B cell (primary cell): ENCODE results near the gene STK11. TPM values are rescaled to one million over a fixed set of nuclear protein-coding genes. Genes with fewer than 3 reads are reported as not detected.
A peak's percentile ranks its signal among the peaks of the same experiment; 100 is the strongest.

Experiments
- ATAC-seq: fragments of 200-7000 bp; cut with Tn5 transposase; one replicate; pipeline ENCODE4 v1.10.0; 2021; ENCODE audit warnings: low read depth, mild to moderate bottlenecking, moderate number of reproducible peaks, moderate library complexity
- CTCF ChIA-PET: fragments of 350-600 bp; sonication (Branson Sonifier 250); formaldehyde crosslinking; loops from one replicate; lab custom pipeline; 2021; ENCODE audit warnings: antibody characterized with exemption, inconsistent platforms; lab: Charles Lee
- POLR2A ChIA-PET: fragments of 350-600 bp; sonication (Branson Sonifier 250); formaldehyde crosslinking; loops from one replicate; lab custom pipeline; 2021; ENCODE audit warnings: antibody characterized with exemption; lab: Charles Lee
- DNase-seq: peaks from one replicate; pipeline ENCODE4 v3.0.0; 2013
- H2AFZ ChIP-seq: 2 replicates; pipeline ENCODE4 v1.6.1; 2012; ENCODE audit warnings: mild to moderate bottlenecking, low read depth, low read length; ENCODE audit not compliant: insufficient read depth, poor library complexity, severe bottlenecking
- H3K27ac ChIP-seq, 2 donors: 1 replicate in 1 of 2; 2 replicates in 1 of 2; pipeline ENCODE4 v1.5.1; 2012 to 2013; ENCODE audit warnings: low read length in 2 of 2, mild to moderate bottlenecking in 2 of 2, moderate library complexity in 1 of 2
- H3K27me3 ChIP-seq, 4 experiments: fragments of 200-600 bp in 1 of 4; sonication (generic) in 1 of 4; replicated peaks in 1 of 4; 1 replicate in 2 of 4; 2 replicates in 2 of 4; pipeline versions ENCODE4 v1.6.1 to v1.7.0; 2013 to 2016; ENCODE audit warnings: low read length in 3 of 4, mild to moderate bottlenecking in 2 of 4, mixed read lengths in 1 of 4, moderate library complexity in 1 of 4; ENCODE audit not compliant: insufficient read depth in 4 of 4, control insufficient read depth in 3 of 4; ENCODE audit errors: control extremely low read depth in 1 of 4
- H3K36me3 ChIP-seq, 2 experiments: replicated peaks in 1 of 2; 1 replicate in 1 of 2; 2 replicates in 1 of 2; pipeline versions ENCODE4 v1.6.1 to v1.7.1; 2013; ENCODE audit warnings: low read length in 1 of 2; ENCODE audit not compliant: insufficient read depth in 2 of 2, control insufficient read depth in 1 of 2; ENCODE audit errors: control extremely low read depth in 1 of 2, extremely low read depth in 1 of 2
- H3K4me1 ChIP-seq, 2 donors: fragments of 200-600 bp in 1 of 2; sonication (generic) in 1 of 2; 1 replicate in 1 of 2; 2 replicates in 1 of 2; pipeline versions ENCODE4 v1.5.1 to v1.6.1; 2013 to 2017; ENCODE audit warnings: low read length in 2 of 2; ENCODE audit not compliant: control insufficient read depth in 2 of 2, insufficient read depth in 2 of 2
- H3K4me2 ChIP-seq: replicated peaks from 2 replicates; pipeline ENCODE3; 2012; ENCODE audit warnings: mild to moderate bottlenecking, low read depth, low read length; ENCODE audit not compliant: poor library complexity, severe bottlenecking
- H3K4me3 ChIP-seq, 5 experiments: fragments of 200-600 bp in 1 of 5; sonication (generic) in 1 of 5; 1 replicate in 3 of 5; 2 replicates in 2 of 5; pipeline versions ENCODE4 v1.5.1 to v1.7.0; 2011 to 2016; ENCODE audit warnings: low read length in 4 of 5, mild to moderate bottlenecking in 4 of 5, low read depth in 2 of 5, control low read depth in 1 of 5, moderate library complexity in 1 of 5; ENCODE audit not compliant: insufficient read depth in 1 of 5; ENCODE audit errors: control extremely low read depth in 1 of 5, extremely low read depth in 1 of 5
- H3K79me2 ChIP-seq: fragments of 200-600 bp; sonication (generic); one replicate; pipeline ENCODE4 v1.6.0; 2016; ENCODE audit warnings: low read length; ENCODE audit not compliant: control insufficient read depth, insufficient read depth
- H3K9ac ChIP-seq: fragments of 200-600 bp; sonication (generic); 2 replicates; pipeline ENCODE4 v1.6.1; 2017; ENCODE audit warnings: mild to moderate bottlenecking, low read length, moderate library complexity
- H3K9me3 ChIP-seq, 3 donors: one replicate each; pipeline versions ENCODE4 v1.6.1 to v1.7.1; 2013; ENCODE audit warnings: low read length in 2 of 3; ENCODE audit not compliant: control insufficient read depth in 2 of 3, insufficient read depth in 1 of 3; ENCODE audit errors: control extremely low read depth in 1 of 3
- H4K20me1 ChIP-seq: 2 replicates; pipeline ENCODE4 v1.6.0; 2012; ENCODE audit warnings: mild to moderate bottlenecking, low read length; ENCODE audit not compliant: insufficient read depth, control insufficient read depth, poor library complexity, severe bottlenecking
- H3K27ac Mint-ChIP-seq: one replicate; pipeline ENCODE4 v1.8.0; 2021; ENCODE audit warnings: mixed read lengths
- H3K27me3 Mint-ChIP-seq: one replicate; pipeline ENCODE4 v1.8.0; 2021; ENCODE audit warnings: mixed read lengths
- H3K4me1 Mint-ChIP-seq: one replicate; pipeline ENCODE4 v1.8.0; 2021; ENCODE audit warnings: mixed read lengths
- H3K4me3 Mint-ChIP-seq: one replicate; pipeline ENCODE4 v1.8.0; 2021; ENCODE audit warnings: mixed read lengths
- H3K9me3 Mint-ChIP-seq: one replicate; pipeline ENCODE4 v1.8.0; 2022; ENCODE audit warnings: mixed read lengths; ENCODE audit not compliant: insufficient read depth
- EZH2 ChIP-seq: IDR thresholded peaks from 2 replicates; pipeline ENCODE4 v1.6.1; 2012; ENCODE audit warnings: borderline replicate concordance, low read depth, mild to moderate bottlenecking, moderate library complexity, low read length; ENCODE audit not compliant: insufficient read depth, poor library complexity, severe bottlenecking
- WGBS: methylation state at CpG from one replicate; pipeline ENCODE4 v1.1.5; 2013; ENCODE audit warnings: missing lambda C conversion rate; ENCODE audit not compliant: insufficient coverage; 5-methylcytosine and 5-hydroxymethylcytosine counted together
- intact Hi-C: fragments of 100-400 bp; cut with micrococcal nuclease; formaldehyde crosslinking; loops from one replicate; pipeline ENCODE4 v1.10.0; 2022
- polyA plus RNA-seq: library from polyadenylated mRNA; depleted of rRNA; stranded (reverse); fragments of >200 nt; gene quantifications from 2 replicates; pipeline ENCODE4 v1.2.3, GENCODE V29; 2012
- total RNA-seq, 2 donors: library from RNA; stranded (reverse); fragments of 120-200 nt in 1 of 2; gene quantifications; 1 replicate in 1 of 2; 2 replicates in 1 of 2; pipeline versions ENCODE4 v1.2.3 to v1.2.4, GENCODE V29; 2013 to 2022
- TF ChIP-seq, protein P1 (sequence below): fragments of 200-600 bp; IDR thresholded peaks from one replicate; pipeline ENCODE4 v1.8.0; 2022; ENCODE audit warnings: antibody characterized with exemption, mild to moderate bottlenecking

The STK11 gene
- total and polyA plus RNA-seq, 2 donors (not counting 1 experiment from before 2014, with no cell fraction given) = 87.9 to 89.9 TPM

DNA sequence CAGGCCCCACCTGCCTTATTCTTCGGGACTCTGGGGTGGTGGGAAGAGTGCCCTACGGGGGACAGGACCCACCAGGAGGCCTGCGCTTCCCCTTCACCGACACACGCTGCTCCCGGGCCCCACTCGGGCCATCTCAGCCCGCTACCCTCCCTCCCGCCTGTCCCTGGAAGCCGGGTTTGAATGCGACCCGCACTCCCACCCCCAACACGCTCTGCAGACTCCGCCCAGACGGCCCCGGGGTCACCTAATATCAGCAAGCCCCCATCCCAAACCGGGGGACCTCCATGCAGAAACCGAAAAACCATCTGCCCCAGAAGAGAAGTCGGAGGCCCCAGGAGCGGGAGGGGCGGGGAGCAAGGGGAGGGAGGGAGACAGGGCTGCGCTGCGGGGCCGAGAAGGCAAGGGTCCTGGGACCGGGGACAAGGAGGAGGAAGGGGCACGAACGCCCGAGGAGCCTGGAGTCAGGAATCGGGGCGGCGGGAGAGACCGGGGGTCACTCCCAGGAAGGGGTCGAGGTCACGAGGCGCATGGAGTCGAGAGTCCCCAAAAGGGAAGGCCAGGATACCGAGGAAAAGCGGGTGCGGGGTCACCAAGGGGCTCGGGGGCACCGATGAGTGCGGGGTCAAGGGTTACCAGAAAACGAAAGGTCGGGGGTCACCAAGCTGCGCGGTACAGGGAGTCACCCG, 32.3 kb upstream of the STK11 start:
- H2AFZ ChIP-seq = peak overlapping the region; percentile 64
- DNase-seq (peak; percentile 45), ATAC-seq (peak; percentile 12)
- peak overlapping the region; percentile 59 to 98 (median 81) for H3K4me3 ChIP-seq
- peak overlapping the region; percentile 99 for H3K4me2 ChIP-seq
- Mint-ChIP-seq H3K4me3 (peak overlapping the region; percentile 89), H3K4me1 (peaks cover 31% of the 10 kb centered on the region), H3K27ac (peak overlapping the region; percentile 92), H3K27me3 (no peaks in the 10 kb centered on the region), H3K9me3 (no peaks in the 10 kb centered on the region)
- H3K9me3 ChIP-seq = peaks cover 0 to 5% (median 0%) of the 10 kb centered on the region in 3 donors
- peak overlapping the region; percentile 51 to 85 for H3K27ac ChIP-seq
- no peak for TF ChIP-seq EZH2
- TF ChIP-seq, protein P1, sequence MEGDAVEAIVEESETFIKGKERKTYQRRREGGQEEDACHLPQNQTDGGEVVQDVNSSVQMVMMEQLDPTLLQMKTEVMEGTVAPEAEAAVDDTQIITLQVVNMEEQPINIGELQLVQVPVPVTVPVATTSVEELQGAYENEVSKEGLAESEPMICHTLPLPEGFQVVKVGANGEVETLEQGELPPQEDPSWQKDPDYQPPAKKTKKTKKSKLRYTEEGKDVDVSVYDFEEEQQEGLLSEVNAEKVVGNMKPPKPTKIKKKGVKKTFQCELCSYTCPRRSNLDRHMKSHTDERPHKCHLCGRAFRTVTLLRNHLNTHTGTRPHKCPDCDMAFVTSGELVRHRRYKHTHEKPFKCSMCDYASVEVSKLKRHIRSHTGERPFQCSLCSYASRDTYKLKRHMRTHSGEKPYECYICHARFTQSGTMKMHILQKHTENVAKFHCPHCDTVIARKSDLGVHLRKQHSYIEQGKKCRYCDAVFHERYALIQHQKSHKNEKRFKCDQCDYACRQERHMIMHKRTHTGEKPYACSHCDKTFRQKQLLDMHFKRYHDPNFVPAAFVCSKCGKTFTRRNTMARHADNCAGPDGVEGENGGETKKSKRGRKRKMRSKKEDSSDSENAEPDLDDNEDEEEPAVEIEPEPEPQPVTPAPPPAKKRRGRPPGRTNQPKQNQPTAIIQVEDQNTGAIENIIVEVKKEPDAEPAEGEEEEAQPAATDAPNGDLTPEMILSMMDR = no peak
- H3K9ac ChIP-seq = peak overlapping the region; percentile 96
- H3K36me3 ChIP-seq = no peaks in the 10 kb centered on the region
- POLR2A ChIA-PET = interaction anchor here (0.5 to 1.7 kb wide), 5 partner anchors 8 to 310 kb away, joined by 3 to 7 read pairs (median 5); partner anchors contain the start of genes CIRBP and RNU6-2
- 4% methylated on average over 43 of the region's 47 CpGs for WGBS
- intact Hi-C loops = no loop called here
- CTCF ChIA-PET = interaction anchor here (1.0 kb wide), 1 partner anchor 60 kb away, joined by 3 read pairs; no protein-coding TSS in a partner anchor
- H3K4me1 ChIP-seq = peaks cover 6 to 13% of the 10 kb centered on the region in 2 donors
- H3K79me2 ChIP-seq = peaks cover 61% of the 10 kb centered on the region
- peaks cover 30% of the 10 kb centered on the region for H4K20me1 ChIP-seq
- H3K27me3 ChIP-seq = no peaks in the 10 kb centered on the region
